Spleen (tissue), 11 donors: ENCODE data around the gene PDE4D. TPM values are rescaled to one million over a fixed set of nuclear protein-coding genes. Genes with fewer than 3 reads are reported as not detected.

Experiments used
- DNase-seq: peaks from one replicate; pipeline ENCODE4 v3.0.0-alpha.2; 2020
- H3K27ac ChIP-seq, 8 donors: fragments of 200-600 bp; sonication (generic) in 7 of 8; 1 replicate in 4 of 8; 2 replicates in 4 of 8; pipeline versions ENCODE4 v1.5.0 to v1.8.0; 2016 to 2021; ENCODE audit warnings: inconsistent platforms in 4 of 8, mild to moderate bottlenecking in 4 of 8, moderate library complexity in 1 of 8
- H3K27me3 ChIP-seq, 7 donors: fragments of 200-600 bp; sonication (generic) in 6 of 7; replicated peaks in 1 of 7; 1 replicate in 4 of 7; 2 replicates in 3 of 7; pipeline versions ENCODE4 v1.5.0 to v1.8.0; 2016 to 2021; ENCODE audit warnings: inconsistent platforms in 3 of 7, mild to moderate bottlenecking in 1 of 7
- H3K36me3 ChIP-seq, 6 donors: fragments of 200-600 bp; sonication (generic) in 5 of 6; 1 replicate in 4 of 6; 2 replicates in 2 of 6; pipeline versions ENCODE4 v1.5.0 to v1.8.0; 2016 to 2021; ENCODE audit warnings: inconsistent platforms in 2 of 6
- H3K4me1 ChIP-seq, 6 donors: fragments of 200-600 bp; sonication (generic) in 5 of 6; 1 replicate in 3 of 6; 2 replicates in 3 of 6; pipeline versions ENCODE4 v1.5.0 to v1.8.0; 2016 to 2021; ENCODE audit warnings: inconsistent platforms in 3 of 6
- H3K4me3 ChIP-seq, 8 donors: fragments of 200-600 bp; sonication (generic) in 7 of 8; 1 replicate in 4 of 8; 2 replicates in 4 of 8; pipeline versions ENCODE4 v1.5.0 to v1.8.0; 2016 to 2021; ENCODE audit warnings: inconsistent platforms in 4 of 8, mild to moderate bottlenecking in 4 of 8, moderate library complexity in 2 of 8
- H3K9me3 ChIP-seq, 8 donors: fragments of 200-600 bp; sonication (generic) in 7 of 8; 1 replicate in 4 of 8; 2 replicates in 4 of 8; pipeline versions ENCODE4 v1.5.0 to v1.8.0; 2016 to 2021; ENCODE audit warnings: inconsistent platforms in 4 of 8
- POLR2A ChIP-seq, 3 donors: fragments of 450-650 bp; IDR thresholded peaks; one replicate each; pipeline ENCODE4 v1.5.1; 2017; ENCODE audit warnings: antibody characterized with exemption in 3 of 3, mild to moderate bottlenecking in 1 of 3
- POLR2AphosphoS5 ChIP-seq, 3 donors: sonication (generic); formaldehyde crosslinking; IDR thresholded peaks; one replicate each; pipeline ENCODE4 v1.5.1; 2017; ENCODE audit warnings: antibody characterized with exemption in 3 of 3
- WGBS, 5 donors: extraction: QIAGEN DNeasy Blood & Tissue Kit in 3 of 5; methylation state at CpG; one replicate each; pipeline versions ENCODE4 v1.1.5 to v1.1.7; 2013 to 2018; 5-methylcytosine and 5-hydroxymethylcytosine counted together
- intact Hi-C: fragments of 100-400 bp; cut with DNase I; formaldehyde crosslinking; loops from one replicate; pipeline ENCODE4 v1.15.0; 2023; ENCODE audit warnings: low total_unique reads
- polyA plus RNA-seq, 3 donors: library from polyadenylated mRNA; stranded (reverse); fragments of 200-250 nt; gene quantifications; one replicate each; pipeline ENCODE4 v1.2.1, GENCODE V29; 2013
- total RNA-seq, 7 donors: library from RNA; depleted of rRNA in 3 of 7; stranded (reverse); fragments of >200 nt in 3 of 7; fragmentation: NEBNext Ultra II Directional in 4 of 7; extraction: Animal tissue kit (Norgen Biotek cat#: 25700) in 4 of 7; gene quantifications; one replicate each; pipeline versions ENCODE4 v1.1.0 to v1.2.1, GENCODE V29; 2016 to 2021
- TF ChIP-seq, protein P1 (sequence below), 11 experiments: fragments of 200-600 bp in 7 of 11; fragments of 450-650 bp in 4 of 11; sonication (generic) in 4 of 11; IDR thresholded peaks in 8 of 11; conservative IDR thresholded peaks in 3 of 11; 1 replicate in 7 of 11; 2 replicates in 4 of 11; pipeline versions ENCODE4 v1.4.0 to v1.8.0; 2016 to 2021; ENCODE audit warnings: antibody characterized with exemption in 11 of 11, inconsistent platforms in 4 of 11, mild to moderate bottlenecking in 1 of 11
- donor health status: healthy with polysubstance abuse.
- donor health status: DM: no; HTN: no; CAD: no; lungs with moderate emphysema.
- donor health status: DM: no; HTN: no; CAD: no.
- donor health status: Bipolar disorder and iron deficiency.
- donor health status: healthy.
- donor health status: DM: no; HTN: no; CAD: no.
- donor health status: DM: yes; HTN: yes; CAD: no.

The PDE4D gene
- total and polyA plus RNA-seq, 10 donors, result 0.88 to 51.8 (median 18.2) TPM

DNA sequence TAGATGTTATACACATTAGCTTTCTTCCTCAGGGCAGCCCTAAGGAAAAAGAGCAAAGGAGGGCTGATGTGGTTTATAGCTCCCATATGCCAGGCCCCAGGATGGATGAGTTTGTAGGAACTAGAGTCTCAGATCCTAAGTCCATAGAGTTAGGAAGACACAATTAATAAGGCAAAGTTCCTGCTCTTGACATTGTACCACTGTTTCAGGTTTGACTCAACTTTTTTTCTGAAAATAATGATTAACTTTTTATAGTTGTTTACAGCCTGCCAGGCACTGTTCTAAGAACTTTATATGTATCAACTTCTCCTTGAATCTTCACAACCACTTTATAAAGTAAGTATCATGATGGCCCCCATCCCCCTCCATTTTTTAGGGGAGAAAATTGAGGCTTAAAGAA lies 339.5 kb downstream of the PDE4D start:
- intact Hi-C loops, result no loop called here
- no peak for DNase-seq
- TF ChIP-seq POLR2A (IDR thresholded peaks at IDR 0.05) (no peak), POLR2AphosphoS5 (IDR thresholded peaks at IDR 0.05) (no peak)
- TF ChIP-seq, protein P1, sequence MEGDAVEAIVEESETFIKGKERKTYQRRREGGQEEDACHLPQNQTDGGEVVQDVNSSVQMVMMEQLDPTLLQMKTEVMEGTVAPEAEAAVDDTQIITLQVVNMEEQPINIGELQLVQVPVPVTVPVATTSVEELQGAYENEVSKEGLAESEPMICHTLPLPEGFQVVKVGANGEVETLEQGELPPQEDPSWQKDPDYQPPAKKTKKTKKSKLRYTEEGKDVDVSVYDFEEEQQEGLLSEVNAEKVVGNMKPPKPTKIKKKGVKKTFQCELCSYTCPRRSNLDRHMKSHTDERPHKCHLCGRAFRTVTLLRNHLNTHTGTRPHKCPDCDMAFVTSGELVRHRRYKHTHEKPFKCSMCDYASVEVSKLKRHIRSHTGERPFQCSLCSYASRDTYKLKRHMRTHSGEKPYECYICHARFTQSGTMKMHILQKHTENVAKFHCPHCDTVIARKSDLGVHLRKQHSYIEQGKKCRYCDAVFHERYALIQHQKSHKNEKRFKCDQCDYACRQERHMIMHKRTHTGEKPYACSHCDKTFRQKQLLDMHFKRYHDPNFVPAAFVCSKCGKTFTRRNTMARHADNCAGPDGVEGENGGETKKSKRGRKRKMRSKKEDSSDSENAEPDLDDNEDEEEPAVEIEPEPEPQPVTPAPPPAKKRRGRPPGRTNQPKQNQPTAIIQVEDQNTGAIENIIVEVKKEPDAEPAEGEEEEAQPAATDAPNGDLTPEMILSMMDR (IDR thresholded peaks at IDR 0.05 in 8 of 11, conservative IDR thresholded peaks at IDR 0.05 in 3 of 11), result no peak
- Histone ChIP-seq H3K9me3 (no peaks in the 10 kb centered on the region), H3K36me3 (no peaks in the 10 kb centered on the region), H3K4me3 (no peak overlapping the region), H3K27me3 (no peaks in the 10 kb centered on the region), H3K4me1 (no peaks in the 10 kb centered on the region), H3K27ac (no peak overlapping the region)

DNA sequence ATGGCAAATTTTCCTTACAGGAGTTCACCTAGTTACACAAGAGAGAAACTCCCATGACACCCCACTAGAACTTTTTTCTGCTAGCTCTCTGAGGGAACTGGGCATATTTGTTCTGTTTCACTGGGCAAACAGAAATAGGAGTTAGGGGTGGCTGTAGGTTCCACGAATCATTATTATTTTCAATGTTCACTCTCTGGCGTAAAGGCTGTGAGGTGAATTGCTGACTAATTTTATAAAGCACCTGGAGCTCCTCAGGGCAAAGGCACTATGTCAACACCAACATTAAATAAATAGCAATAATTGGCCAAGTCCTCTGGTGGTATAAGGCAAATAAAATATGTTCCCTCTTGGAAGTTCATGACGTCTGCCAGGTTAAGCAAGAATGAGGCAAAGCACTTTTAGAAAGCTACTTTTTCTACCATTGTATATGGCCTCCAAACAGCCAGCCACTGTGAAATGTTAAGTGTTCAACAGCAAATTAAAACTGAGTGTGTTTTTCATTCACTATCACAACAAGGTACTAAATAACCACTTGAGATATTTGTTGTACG lies 344.6 kb downstream of the PDE4D start:
- H3K27me3 ChIP-seq, result no peaks in the 10 kb centered on the region
- no peak overlapping the region for H3K4me3 ChIP-seq
- no peaks in the 10 kb centered on the region for H3K36me3 ChIP-seq
- DNase-seq, result no peak
- H3K9me3 ChIP-seq, result no peaks in the 10 kb centered on the region
- 90 to 95% (median 91%) methylated on average over 4 of the region's 4 CpGs for WGBS, 5 donors
- H3K27ac ChIP-seq, result no peak overlapping the region
- TF ChIP-seq, protein P1 (IDR thresholded peaks at IDR 0.05 in 8 of 11, conservative IDR thresholded peaks at IDR 0.05 in 3 of 11), result no peak
- no peak for TF ChIP-seq POLR2AphosphoS5 (IDR thresholded peaks at IDR 0.05)
- TF ChIP-seq POLR2A (IDR thresholded peaks at IDR 0.05), result no peak
- intact Hi-C loops, result no loop called here
- H3K4me1 ChIP-seq, result no peaks in the 10 kb centered on the region

DNA sequence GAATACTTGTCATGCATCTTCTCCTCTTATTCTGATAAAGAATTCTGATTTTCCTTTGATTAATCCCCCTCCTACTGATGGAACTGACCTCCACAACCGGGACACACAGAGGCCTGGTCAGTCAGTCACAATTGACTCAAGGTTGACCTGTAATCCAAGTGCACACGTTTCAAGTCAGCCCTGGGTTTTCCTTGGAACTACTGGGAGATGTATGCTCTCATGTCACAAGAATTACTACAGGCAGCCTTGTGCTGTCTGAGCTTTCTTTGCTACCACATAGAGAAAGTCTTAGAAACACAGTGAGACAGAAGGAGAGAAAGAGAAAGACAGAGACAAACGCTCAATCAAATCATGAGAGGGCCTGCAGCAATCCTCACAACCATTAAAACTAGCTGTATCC lies 345.8 kb downstream of the PDE4D start:
- Histone ChIP-seq H3K9me3 (no peaks in the 10 kb centered on the region), H3K36me3 (no peaks in the 10 kb centered on the region), H3K27ac (no peak overlapping the region), H3K27me3 (no peaks in the 10 kb centered on the region), H3K4me3 (no peak overlapping the region), H3K4me1 (no peaks in the 10 kb centered on the region)
- no peak for TF ChIP-seq POLR2AphosphoS5 (IDR thresholded peaks at IDR 0.05)
- no peak for TF ChIP-seq POLR2A (IDR thresholded peaks at IDR 0.05)
- TF ChIP-seq, protein P1 (IDR thresholded peaks at IDR 0.05 in 8 of 11, conservative IDR thresholded peaks at IDR 0.05 in 3 of 11), result no peak
- WGBS, 5 donors, result 57 to 84% (median 78%) methylated on average over 3 of the region's 3 CpGs
- no peak for DNase-seq
- intact Hi-C loops, result no loop called here

DNA sequence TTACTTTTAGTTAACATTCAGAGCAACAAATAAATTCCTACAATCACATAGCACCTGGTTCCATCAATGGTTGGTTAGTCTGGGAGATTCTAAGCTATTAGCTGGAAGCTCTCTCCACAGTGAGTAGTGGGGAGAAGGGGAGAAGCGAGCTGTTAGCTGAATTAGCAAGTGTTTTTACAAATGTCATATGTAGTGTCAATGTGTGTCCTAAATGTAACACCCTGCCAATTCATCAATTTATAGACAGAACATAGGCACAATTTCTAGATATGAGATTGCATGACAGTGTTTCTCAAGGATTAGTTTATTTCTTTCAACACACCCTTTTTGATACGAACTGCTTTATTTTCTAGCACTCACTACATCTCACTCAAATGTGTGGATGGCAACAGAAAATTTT lies 349.0 kb downstream of the PDE4D start:
- WGBS, 5 donors, result 88 to 95% (median 91%) methylated on average over 2 of the region's 2 CpGs
- Histone ChIP-seq H3K36me3 (no peaks in the 10 kb centered on the region), H3K9me3 (no peaks in the 10 kb centered on the region), H3K4me1 (no peaks in the 10 kb centered on the region), H3K27ac (no peak overlapping the region), H3K4me3 (no peak overlapping the region), H3K27me3 (no peaks in the 10 kb centered on the region)
- no peak for DNase-seq
- intact Hi-C loops, result no loop called here
- TF ChIP-seq POLR2AphosphoS5 (IDR thresholded peaks at IDR 0.05) (no peak), POLR2A (IDR thresholded peaks at IDR 0.05) (no peak)
- TF ChIP-seq, protein P1 (IDR thresholded peaks at IDR 0.05 in 8 of 11, conservative IDR thresholded peaks at IDR 0.05 in 3 of 11), result no peak
